Measurements from ENCODE around the gene TSHB.

TSHB gene

GRCh38 chr1:115062542-115063004 is 32.9 kb downstream of the TSHB start:
- DNase-seq: peak; percentile 90

DNA sequence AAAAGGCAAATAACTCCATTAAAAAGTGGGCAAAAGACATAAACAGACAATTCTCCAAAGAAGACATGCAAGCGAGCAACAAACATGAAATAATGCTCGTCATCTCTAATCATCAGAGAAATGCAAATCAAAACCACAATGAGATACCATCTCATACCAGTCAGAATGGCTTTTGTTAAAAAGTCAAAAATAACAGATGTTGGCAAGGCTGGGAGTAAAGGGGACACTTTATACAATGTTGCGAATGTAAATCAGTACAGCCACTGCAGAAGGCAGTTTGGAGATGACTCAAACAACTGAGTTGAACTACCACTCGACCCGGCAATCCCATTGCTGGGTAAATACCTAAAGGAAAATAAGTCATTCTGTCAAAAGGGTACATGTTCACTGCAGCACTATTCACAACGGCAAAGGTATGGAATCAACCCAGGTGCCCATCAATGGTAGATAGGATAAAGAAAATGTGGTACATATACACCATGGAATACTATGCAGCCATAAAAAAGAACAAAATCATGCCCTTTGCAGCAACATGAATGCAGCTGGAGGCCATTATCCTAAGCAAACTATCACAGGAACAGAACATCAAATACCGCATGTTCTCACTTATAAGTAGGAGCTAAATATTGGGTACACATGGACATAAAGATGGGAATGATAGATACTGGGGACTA is 33.7 kb downstream of the TSHB start:
- DNase-seq: peak; percentile 57

DNA sequence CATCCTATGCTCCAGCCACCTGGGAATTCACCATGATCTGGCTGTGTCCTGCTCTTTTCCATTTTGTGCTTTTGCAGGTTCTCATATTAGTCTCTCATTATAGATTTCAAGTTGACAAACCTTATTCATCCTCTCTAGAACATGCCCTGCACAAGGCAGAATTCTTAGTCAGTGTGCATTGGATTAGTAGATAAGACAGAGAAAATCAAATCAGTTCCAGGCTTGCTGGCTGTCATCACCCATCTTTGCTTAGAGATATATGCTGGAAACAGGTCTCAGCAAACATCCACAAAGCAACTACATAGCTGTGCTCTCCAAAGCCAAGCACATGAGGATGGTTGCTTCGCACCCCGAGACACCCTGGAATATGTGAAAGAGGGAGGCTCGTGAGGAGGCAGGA is 34.8 kb downstream of the TSHB start:
- DNase-seq: no peak

DNA sequence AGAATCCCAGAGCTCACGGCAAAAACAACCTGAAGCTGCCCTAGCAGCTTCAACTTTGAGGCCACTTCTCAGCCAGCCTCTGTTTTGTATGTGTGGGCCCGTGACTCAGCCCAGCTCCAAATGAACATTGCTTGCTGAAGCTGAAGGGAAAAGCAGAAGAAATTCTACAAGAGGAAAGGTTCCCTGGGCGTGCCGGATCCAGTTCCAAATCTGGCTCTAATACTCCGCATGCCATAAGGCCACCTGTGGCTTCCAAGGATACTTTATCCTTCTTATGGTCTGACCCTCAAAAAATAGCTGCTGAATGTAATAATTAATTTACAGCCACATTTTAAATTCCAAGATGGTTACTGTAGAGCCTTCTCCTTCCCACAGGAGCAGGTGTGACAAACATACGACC is 35.4 kb downstream of the TSHB start:
- DNase-seq: no peak

GRCh38 chr1:115067161-115067859 is 37.7 kb downstream of the TSHB start:
- DNase-seq: peak; percentile 81

- DNase-seq: peak; percentile 80
These were observed 39.4 kb downstream of the TSHB start for GRCh38 chr1:115068826-115069585.

DNA sequence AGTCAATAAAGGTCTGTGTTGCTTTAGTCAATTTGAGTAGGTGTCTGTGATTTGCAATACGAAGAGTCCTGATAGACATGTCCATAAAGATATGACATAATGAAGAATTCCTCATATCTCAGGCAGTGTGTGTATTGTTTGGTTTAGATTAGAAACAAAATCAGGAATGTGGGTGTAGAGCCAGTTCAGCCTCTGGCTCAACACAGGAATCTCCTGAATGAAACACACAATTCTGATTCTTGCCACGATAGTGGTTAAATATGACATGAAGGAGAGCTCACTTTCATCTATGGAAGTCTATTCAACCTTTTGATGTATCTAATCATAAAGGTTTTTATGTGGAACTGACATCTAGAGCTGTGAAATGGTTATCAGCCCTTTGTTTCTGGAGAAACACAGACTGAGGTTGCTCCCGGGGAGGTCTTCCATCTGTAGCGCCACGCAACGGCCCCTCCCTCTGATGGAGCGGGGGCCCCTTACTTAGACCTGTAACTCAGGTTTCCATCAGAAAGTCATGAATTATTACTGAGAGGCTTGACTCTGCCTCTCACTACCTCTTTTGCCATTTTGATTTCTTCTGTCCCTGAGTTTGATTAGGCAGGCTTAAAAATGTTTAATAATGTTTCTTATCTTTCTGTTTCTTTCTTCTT is 40.2 kb downstream of the TSHB start:
- DNase-seq: peak; percentile 51

DNA sequence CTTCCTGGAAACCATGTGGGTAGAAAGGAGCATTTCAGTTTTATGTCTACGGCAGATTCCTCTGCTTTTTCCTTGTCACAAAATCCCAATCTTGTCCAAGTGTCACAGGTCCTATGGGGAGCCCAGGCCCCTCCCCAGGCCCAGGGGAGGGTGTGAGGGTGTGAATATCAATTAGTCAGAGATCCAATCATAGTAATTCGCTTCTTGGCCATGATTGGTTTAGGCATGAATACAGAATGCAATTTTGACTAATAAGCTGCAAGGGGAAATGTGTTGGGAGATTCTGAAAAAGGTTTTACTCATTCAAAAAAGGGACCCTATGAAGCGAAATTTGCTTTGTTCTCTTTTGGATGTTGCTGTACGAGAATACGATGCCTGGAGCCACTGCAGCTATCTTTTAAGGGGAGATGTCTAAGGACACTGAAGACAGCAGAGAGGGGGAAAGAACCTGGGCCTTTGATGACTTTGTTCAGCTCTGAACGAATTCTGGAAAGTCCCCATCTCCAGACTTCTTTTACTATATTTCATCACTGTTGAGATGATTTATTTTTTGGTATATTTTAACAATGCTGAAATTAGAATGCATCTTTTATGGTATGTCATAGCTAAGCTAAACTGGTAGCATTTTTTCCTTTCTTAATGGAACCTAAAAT is 41.5 kb downstream of the TSHB start:
- no peak for DNase-seq

DNA sequence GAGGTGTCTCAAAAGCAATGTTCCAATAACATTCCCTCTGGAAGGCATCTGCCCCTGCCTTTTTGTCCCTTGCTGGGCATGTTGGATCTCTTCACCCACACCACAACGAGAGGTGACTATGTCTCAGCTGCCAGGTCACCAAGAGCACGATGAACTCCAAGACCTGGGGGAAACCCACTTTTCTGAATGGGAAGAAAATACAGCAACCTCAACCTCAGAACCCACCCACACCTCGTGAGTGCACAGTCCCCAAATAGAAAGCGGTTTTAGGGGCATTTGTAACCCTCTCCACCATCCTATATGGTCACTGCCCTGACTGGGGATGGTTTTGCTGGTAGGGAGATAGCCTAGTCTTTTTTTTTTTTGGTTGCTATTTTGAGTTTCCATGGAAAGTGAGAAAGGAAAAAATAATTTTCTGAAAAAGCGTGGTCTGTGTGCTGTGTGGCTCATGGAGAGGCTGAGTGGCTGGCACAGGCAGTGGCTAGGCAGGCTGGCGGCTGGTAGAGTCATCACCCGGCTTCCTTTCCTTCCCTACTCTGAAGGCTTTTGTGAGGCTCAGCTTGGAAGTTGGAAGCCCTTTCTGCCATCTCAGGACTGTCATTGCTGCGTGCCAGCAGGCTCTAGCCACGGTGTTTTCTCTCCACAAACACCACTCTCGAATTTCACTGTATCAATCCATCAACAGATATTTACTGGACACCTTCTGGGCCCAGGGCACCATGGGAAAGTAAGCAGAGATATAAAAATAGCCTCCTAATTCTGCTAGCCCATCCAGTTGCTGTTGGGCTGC is 43.9 kb downstream of the TSHB start:
- no peak for DNase-seq

DNA sequence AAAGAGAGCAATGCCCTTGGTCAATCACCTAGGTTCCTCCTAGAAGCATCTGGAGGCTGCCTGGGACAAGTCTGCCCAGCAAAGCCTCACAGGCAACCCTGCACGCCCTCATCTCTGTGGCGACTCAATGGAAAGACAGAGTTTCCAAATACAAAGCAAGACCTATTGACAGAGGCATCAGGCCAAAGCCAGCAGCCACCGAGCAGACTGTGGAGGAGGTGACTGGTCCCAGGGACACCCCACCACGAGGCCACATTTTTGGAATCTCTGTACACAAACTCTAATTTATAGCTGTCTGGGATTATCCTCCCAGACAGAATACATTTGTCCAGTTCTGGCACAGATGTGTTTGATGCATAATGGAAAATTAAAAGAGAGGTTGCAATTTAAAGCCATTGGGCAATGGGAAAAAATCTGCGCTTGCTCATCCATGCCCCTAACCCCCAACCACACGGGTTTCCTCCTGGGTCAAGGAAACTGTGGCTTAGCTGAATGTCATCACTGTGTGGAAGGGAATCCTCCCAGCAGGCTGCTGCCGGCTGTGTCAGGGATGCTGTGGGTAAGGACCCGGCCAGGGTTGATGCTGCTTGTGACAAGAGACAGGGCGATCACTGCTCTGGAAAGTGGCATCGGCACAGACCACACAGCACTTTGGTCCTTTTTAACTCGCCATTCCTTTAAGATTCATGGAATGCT is 45.4 kb downstream of the TSHB start:
- DNase-seq: no peak

- DNase-seq: no peak
These were observed 46.8 kb downstream of the TSHB start for GRCh38 chr1:115076384-115076915.

GRCh38 chr1:115077286-115077983 is 47.8 kb downstream of the TSHB start:
- peak; percentile 22 for DNase-seq

DNA sequence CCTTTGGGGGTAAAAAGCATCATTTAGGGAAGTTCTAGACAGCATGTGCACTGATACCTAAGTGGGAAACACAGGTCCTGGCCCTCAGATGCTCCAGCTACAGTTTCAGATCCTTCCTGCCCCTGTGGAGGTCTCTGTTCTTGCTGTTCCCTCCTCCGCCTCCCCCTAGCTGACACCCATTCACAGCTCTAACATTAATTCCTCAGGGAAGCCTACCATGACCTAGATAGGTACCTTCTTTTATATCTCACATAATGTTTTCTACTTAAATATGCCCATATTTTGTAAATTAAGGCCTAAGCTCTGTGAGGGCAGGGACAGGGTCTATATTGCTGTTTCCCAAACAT is 48.3 kb downstream of the TSHB start:
- no peak for DNase-seq

DNA sequence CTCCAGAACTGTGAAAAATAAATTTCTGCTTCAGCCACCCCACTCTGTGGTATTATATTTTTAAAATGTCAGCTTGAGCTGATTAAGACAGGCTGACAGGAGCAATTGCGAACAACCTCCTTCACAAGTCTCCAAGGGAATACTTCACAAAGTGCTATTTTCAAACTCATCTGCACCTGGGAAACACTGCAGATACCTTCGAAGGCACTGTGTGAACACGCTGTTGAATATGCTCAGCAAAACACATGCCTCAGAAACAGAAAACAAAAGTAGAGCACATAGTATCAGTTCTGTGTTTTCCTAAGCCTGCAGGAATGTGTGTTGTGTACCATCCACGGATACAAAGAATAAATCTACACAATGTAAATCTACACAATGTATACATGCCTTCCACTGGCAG is 49.1 kb downstream of the TSHB start:
- no peak for DNase-seq

- DNase-seq: no peak
These were observed 53.3 kb downstream of the TSHB start for GRCh38 chr1:115082949-115083348.
